Fibroblast of peridontal ligament (primary cell): ENCODE measurements around the gene YWHAH.

Experiments used
- DNase-seq: peaks from one replicate; pipeline ENCODE4 v3.0.0-alpha.2; 2010; ENCODE audit errors: extremely low read depth

YWHAH gene

GRCh38 chr22:31943978-31944699 is at the start of gene YWHAH:
Gene YWHAH (plus strand): TSS chr22:31944535. CDS start chr22:31944734, 199 bp downstream.
- peak; percentile 88 for DNase-seq

DNA sequence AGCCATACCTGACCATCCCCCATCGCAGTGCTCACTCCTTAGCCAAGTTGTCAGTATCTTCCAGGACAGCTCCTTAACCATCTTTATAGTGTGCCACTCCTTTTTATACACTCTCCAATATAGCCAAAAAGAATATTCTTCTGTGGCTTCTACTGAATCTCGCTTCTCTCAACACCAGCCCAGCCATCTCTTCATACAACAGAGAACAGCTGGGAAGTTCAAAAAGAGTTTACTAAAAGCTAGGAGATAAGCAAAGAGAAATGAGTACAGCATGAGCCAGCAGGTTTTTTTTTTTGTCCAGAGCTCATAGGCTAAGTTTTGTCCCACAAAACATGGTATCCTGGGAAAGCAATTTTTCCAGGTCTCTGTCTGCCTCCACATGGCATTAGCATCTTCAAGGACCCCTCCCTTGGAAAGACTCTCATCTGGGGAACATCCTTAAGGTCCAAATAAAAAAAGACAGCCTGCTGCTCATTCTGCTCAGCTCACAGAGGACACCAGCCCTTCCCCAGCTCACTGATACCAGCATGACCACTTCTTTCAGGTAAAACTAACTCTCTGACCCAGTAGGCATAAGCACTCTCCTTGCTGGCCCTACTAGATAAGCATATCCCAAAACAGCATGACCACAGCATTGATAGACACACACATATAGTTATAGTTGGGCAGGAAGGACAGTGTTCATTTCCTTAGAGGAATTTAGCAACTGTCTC is 48.8 kb upstream of the YWHAH start:
- DNase-seq, result no peak

- no peak for DNase-seq
Measured at GRCh38 chr22:31896472-31896871, 47.9 kb upstream of the YWHAH start.

GRCh38 chr22:31897842-31898805 is 46.2 kb upstream of the YWHAH start:
- no peak for DNase-seq

GRCh38 chr22:31898926-31899325 is 45.4 kb upstream of the YWHAH start:
- peak; percentile 9 for DNase-seq

DNA sequence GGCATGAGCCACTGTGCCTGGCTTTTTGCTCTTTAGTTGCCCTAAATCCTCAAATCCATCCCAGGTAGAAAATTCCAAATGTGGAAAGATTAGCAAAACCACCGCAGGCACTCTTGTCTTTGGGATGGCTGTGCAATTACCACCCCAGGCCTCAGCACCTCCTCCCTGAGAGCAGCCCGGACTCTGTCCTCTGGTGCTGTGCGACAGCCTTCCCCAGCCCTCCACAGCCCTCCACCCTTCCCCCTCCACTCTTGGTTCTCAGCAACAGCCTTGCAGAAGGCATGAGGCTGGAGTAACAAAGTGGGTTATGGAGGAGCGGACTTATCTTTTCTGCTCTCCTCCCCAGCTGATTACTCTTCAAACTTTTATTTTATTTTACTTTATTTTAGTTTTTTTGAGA is 44.7 kb upstream of the YWHAH start:
- no peak for DNase-seq

DNA sequence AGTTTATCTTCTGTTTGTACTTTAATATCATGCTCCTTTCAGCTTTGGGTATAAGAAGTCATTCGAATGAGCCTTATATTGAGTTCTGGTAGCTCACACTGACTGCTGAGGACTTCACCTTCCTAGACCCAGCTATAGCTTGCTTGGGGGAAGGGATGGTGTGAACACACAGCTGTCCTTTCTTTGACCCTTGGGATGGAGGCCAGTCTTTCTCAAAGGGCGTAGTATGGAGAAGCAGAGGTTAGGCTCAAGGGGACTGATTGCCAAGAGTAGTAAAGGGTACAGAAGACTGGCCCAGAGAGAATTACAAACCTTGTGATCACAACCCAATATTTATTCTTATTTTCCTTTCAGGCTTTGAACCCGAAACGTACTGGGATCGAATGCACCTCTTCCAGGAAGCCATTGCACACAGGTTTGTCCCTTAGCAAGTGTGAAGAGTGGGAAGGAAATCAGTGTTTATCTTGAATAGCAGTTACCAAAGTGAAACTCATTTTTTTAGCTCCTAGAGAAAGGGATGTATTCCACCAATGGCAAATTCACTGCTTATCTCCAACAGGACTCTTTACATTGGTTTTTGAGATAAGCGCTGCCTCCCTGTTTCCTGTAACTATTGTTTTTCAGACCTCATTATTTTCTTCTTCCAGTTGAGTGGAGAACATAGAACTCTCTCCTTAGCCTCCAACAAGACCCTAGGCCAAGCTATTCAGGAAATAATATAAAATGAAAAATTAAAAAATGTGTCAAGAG is 42.8 kb upstream of the YWHAH start:
- no peak for DNase-seq

DNA sequence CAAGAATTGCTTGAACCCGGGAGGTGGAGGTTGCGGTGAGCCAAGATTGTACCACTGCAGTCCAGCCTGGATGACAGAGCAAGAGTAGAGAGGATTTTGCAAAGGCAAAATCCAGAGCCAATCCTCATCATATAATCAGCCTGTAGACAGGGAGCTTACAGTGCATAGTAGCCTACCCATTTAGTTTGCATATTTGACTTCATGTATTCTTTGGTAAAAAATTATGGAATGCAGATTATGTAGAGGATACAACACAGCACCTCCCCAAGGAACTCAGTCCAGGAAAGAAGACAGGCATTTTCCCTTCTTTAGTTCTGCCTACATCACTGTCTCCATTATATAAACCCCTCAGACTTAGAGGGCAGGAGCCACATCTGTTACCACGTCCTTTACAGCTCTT is 39.7 kb upstream of the YWHAH start:
- no peak for DNase-seq

DNA sequence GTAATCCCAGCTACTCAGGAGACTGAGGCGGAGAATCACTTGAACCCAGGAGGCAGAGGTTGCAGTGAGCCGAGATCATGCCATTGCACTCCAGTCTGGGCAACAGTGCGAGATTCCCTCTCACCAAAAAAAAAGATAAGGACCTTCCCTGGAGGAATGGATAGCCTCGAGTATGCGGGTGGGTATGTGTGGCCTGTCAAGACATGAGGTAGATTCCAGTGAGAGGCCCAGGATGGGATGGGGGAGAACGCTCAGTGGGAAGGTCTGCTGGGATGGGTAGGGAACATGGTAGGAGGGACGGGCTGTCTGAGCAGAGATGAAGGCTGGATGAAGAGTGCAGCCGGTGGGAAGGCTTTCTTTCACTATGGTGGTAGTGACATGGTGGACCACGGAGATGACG is 39.0 kb upstream of the YWHAH start:
- DNase-seq, result no peak

- no peak for DNase-seq
Measured at GRCh38 chr22:31906086-31906485, 38.2 kb upstream of the YWHAH start.

- no peak for DNase-seq
Measured at GRCh38 chr22:31906569-31906968, 37.8 kb upstream of the YWHAH start.

GRCh38 chr22:31909977-31910376 is 34.4 kb upstream of the YWHAH start:
- no peak for DNase-seq

GRCh38 chr22:31911565-31912406 is 32.5 kb upstream of the YWHAH start:
- no peak for DNase-seq

GRCh38 chr22:31912407-31912743 is 32.0 kb upstream of the YWHAH start:
- peak; percentile 69 for DNase-seq

GRCh38 chr22:31915586-31915985 is 28.7 kb upstream of the YWHAH start:
- no peak for DNase-seq

DNA sequence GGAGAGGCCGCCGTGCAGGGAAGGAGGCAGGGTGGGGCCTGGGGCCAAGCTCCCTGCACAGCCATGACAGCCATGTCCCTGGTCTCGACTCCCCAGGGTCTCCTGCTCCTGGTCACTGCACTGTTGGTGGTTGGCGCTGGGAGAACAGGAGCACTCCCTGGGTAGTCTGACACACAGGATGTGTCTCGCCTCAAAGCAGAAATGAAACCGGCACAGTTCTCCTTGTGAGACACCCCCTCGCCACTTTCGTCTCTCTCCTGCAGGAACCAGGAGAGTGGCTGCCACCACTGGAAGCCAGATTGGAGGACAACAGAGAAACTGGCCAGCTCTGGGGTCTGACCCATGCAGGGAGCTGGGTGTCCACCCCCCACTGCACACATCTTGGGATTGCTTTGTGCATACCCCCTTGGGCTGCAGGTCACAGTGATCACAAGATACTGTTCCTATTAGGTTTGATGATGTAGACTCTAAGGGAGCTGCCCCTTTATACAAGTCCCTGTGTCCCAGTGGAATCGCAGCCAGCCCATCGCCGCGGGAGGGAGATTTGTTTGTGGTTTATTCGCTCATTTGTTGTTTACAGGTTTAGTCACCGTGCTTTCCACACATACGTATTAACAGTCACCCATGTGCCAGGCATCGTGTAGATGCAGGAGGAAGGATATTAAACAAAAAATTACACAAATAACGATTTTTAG is 27.0 kb upstream of the YWHAH start:
- DNase-seq, result no peak

DNA sequence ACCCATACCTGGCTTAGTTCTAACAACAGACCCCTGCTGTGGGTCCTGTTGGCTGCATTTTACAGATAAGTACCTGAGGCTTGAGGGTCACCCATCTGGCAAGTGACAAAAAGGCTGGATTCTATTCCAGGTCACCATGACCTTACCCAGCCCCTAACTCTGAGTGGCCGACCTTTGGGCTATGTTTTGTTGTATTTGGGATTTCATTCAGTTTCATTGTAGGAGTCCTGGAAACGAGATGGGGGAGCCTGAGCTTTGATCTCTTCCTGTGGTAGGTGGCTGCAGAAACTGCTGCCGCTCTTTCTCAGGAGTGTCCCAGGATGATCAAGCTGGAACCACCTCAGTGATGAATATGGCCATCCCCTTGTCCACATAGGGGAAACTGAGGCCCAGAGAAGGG is 24.6 kb upstream of the YWHAH start:
- DNase-seq, result no peak

DNA sequence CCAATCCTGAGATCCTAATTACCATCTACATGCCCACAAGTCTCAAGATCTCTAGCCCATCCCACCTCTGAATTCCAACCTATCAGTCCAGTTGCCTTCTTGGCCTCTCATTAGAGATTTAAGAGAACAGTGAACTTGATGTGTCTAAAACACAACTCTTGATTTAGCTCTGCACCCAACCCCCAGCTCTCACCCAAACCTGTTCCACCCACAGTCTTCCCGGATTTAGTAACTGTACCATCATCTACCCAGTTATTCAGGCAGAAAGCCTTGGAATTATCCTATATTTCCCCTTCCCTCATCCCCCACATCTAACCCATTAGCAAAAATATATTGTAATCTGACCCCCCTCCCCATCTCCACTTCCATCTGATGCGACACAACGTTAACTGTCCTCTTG is 24.0 kb upstream of the YWHAH start:
- DNase-seq, result no peak

GRCh38 chr22:31921106-31921505 is 23.2 kb upstream of the YWHAH start:
- DNase-seq, result no peak

DNA sequence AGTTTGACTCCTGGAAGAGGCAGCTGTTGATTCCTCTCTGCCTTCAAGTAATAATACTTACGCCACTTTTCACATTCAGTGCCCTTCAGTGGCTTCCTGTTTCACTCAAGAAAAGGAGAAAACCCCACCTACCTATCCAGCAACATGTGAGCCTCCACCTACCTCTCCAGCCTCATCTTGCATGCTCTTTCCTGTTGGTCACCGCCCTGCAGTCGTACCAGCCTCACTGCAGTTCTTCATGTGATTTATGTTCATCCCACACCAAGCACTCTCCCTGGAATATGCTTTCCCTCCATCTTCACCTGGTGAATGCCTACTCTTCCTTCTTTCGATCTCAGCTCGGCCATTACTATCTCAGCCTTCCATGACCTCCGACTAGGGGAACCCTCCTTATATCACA is 21.8 kb upstream of the YWHAH start:
- DNase-seq, result no peak
